Measurements from ENCODE around the gene ELOVL2. TPM values are rescaled to one million over a fixed set of nuclear protein-coding genes. Genes with fewer than 3 reads are reported as not detected.

The ELOVL2 gene
- total and polyA plus RNA-seq, 8 donors, result 0.23 to 1.8 TPM; not detected in 6

DNA sequence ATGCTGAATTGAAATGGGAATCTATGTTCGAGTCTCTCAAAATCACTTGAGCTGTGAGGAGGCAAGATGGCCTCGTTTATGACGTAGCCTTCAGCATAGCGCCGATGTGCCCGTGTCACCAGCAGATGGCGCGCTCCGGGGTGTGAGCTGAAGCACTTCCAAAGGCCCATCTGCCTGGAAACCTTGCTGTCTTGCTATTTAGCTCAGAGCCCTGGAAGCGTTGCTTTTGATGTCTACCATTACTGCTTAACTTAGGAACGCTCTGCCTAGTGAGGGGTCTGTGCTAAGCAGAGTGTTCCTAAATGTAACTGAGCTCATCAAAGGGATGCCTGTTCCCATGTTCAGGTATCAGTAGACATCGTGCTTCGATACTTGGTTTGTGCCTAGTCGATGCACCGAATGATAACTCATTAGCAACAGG lies 89.5 kb downstream of the ELOVL2 start:
- Histone ChIP-seq H3K27me3 (no peaks in the 10 kb centered on the region), H3K27ac (no peak overlapping the region), H3K36me3 (no peaks in the 10 kb centered on the region), H3K4me1 (peaks cover 0 to 3% (median 0%) of the 10 kb centered on the region in 4 donors), H3K4me3 (no peak overlapping the region), H3K9me3 (no peaks in the 10 kb centered on the region)
- WGBS, 5 donors, result 30 to 43% (median 35%) methylated on average over 15 of the region's 15 CpGs
- intact Hi-C loops (cut with DNase I; ENCODE audit: low total_unique reads), result loop anchor here (5.0 kb wide), 1 partner anchor 113 kb away; no protein-coding TSS in a partner anchor
- DNase-seq, result peak; percentile 75 to 85
- TF ChIP-seq, protein P1, sequence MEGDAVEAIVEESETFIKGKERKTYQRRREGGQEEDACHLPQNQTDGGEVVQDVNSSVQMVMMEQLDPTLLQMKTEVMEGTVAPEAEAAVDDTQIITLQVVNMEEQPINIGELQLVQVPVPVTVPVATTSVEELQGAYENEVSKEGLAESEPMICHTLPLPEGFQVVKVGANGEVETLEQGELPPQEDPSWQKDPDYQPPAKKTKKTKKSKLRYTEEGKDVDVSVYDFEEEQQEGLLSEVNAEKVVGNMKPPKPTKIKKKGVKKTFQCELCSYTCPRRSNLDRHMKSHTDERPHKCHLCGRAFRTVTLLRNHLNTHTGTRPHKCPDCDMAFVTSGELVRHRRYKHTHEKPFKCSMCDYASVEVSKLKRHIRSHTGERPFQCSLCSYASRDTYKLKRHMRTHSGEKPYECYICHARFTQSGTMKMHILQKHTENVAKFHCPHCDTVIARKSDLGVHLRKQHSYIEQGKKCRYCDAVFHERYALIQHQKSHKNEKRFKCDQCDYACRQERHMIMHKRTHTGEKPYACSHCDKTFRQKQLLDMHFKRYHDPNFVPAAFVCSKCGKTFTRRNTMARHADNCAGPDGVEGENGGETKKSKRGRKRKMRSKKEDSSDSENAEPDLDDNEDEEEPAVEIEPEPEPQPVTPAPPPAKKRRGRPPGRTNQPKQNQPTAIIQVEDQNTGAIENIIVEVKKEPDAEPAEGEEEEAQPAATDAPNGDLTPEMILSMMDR (IDR thresholded peaks at IDR 0.05), result peak in 5 of 7 experiments; percentile 46 to 65 (median 56)
- no peak for TF ChIP-seq POLR2A (IDR thresholded peaks at IDR 0.05)
- no peak for TF ChIP-seq EP300 (IDR thresholded peaks at IDR 0.05)
- TF ChIP-seq POLR2AphosphoS5 (IDR thresholded peaks at IDR 0.05), result peak in 1 of 3 donors; percentile 18

DNA sequence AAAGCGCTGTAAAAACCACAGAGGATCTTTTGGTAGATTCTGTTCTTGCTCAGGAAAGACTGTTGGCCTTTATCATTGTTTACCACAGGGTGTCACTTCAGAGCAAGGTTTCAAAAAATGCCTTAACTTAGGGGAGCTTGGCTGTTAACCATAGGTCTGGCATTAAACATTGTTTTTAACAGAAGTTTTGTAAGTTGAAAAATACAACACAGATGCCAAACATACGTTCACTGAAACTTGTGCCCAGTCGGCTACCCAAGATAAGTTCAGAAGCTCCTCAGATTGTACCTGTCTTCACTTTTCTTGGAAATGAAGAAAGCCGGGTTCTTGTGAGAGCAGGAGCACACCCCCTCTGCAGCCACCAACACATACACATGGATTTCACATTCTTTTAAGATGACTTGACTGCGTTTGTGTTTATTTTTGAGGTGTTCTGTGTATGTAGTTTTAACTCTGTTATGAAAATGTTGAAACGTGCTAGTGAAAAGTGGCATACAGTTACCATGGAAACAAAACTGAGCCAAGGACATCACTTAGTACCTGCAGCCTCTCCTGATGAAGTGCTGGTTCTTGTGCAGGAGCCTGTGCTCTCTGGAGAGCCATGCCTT lies 92.3 kb downstream of the ELOVL2 start:
- H3K36me3 ChIP-seq, result no peaks in the 10 kb centered on the region
- DNase-seq, result peak in 1 of 2 donors; percentile 73
- TF ChIP-seq POLR2AphosphoS5 (IDR thresholded peaks at IDR 0.05), result no peak
- TF ChIP-seq POLR2A (IDR thresholded peaks at IDR 0.05), result no peak
- TF ChIP-seq, protein P1 (IDR thresholded peaks at IDR 0.05), result peak in 3 of 7 experiments; percentile 8 to 18 (median 16)
- no peak for TF ChIP-seq EP300 (IDR thresholded peaks at IDR 0.05)
- intact Hi-C loops (cut with DNase I; ENCODE audit: low total_unique reads), result loop anchor here (5.0 kb wide), 1 partner anchor 116 kb away; no protein-coding TSS in a partner anchor
- H3K27ac ChIP-seq, result no peak overlapping the region
- H3K4me1 ChIP-seq, result peaks cover 0 to 3% (median 0%) of the 10 kb centered on the region in 4 donors
- H3K4me3 ChIP-seq, result no peak overlapping the region
- 14 to 25% (median 21%) methylated on average over 6 of the region's 6 CpGs for WGBS, 5 donors
- no peaks in the 10 kb centered on the region for H3K27me3 ChIP-seq
- no peaks in the 10 kb centered on the region for H3K9me3 ChIP-seq

DNA sequence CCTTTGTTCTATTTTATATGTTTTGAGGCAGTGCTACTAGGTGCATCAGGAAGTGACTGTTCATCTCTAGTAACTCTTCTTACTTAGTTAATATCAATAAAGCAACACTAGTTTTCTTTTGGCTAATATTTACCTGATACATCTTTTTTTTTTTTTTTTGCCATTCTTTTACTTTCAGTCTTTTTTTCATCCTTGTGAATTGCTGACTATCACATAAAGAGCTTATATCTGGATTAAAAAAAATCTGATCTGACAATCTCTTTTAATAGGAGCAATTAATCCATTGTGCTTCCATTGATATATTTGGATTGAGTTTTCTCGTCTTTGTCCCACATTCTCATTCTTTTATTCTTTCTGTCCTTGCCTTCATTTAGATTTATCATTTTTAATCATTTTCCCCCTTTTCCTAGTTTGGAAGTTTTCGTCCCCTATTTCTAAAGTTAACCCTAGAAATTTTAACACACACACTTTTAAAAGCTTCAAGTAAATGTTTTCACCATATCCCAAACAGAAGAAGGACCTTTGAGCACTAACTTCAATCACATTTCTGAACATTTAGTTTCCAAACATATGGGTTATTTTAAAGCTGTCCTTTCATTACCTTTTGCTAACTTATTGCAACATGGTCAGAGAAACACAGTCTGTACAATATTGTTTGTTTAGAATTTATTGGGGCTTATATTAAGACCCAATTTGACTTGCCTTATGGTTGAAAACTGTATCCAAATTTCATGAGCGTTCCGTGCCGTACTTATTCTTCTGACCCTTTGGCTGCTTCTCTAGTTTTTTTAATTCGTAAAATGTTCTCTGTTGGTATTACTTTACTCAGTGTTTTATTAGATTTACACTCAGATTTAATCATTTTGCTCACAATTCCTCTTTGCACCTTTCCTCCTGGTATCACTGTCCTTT lies 94.3 kb downstream of the ELOVL2 start:
- intact Hi-C loops (cut with DNase I; ENCODE audit: low total_unique reads), result loop anchor here (5.0 kb wide), 1 partner anchor 117 kb away; no protein-coding TSS in a partner anchor
- Histone ChIP-seq H3K9me3 (no peaks in the 10 kb centered on the region), H3K27ac (no peak overlapping the region)

DNA sequence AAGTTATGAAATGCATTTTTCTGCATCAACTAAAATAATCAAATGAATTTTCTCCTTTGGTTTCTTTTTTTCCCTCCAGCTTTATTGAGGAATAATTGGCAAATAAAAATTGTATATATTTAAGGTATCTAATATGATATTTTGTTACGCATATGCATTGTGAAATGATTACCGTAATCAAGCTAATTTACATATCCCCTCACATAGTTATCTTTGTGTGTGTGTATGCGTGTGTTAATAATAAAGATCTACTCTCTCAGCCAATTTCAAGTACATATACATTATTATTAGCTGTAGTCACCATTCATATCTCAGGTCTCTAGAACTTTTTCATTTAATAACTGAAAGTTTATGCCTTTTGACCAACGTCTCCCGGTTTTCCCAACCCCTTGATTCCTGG lies 96.1 kb downstream of the ELOVL2 start:
- no peak overlapping the region for H3K27ac ChIP-seq
- no peak overlapping the region for H3K4me3 ChIP-seq
- WGBS, 5 donors, result 86 to 95% (median 94%) methylated on average over 5 of the region's 5 CpGs
- H3K36me3 ChIP-seq, result no peaks in the 10 kb centered on the region
- peaks cover 0 to 3% (median 0%) of the 10 kb centered on the region in 4 donors for H3K4me1 ChIP-seq
- intact Hi-C loops (cut with DNase I; ENCODE audit: low total_unique reads), result no loop called here
- no peak for DNase-seq
- TF ChIP-seq, protein P1 (IDR thresholded peaks at IDR 0.05), result no peak
- TF ChIP-seq POLR2AphosphoS5 (IDR thresholded peaks at IDR 0.05), result no peak
- TF ChIP-seq EP300 (IDR thresholded peaks at IDR 0.05), result no peak
- TF ChIP-seq POLR2A (IDR thresholded peaks at IDR 0.05), result no peak
- H3K9me3 ChIP-seq, result no peaks in the 10 kb centered on the region
- H3K27me3 ChIP-seq, result no peaks in the 10 kb centered on the region

More for the DNA sequence above, 94.3 kb downstream of the ELOVL2 start:
- H3K4me3 ChIP-seq, result no peak overlapping the region
- H3K4me1 ChIP-seq, result peaks cover 0 to 3% (median 0%) of the 10 kb centered on the region in 4 donors
- no peaks in the 10 kb centered on the region for H3K27me3 ChIP-seq
- WGBS, 5 donors, result 74 to 87% (median 81%) methylated on average over 6 of the region's 6 CpGs
- TF ChIP-seq EP300 (IDR thresholded peaks at IDR 0.05), result no peak
- TF ChIP-seq POLR2AphosphoS5 (IDR thresholded peaks at IDR 0.05), result no peak
- TF ChIP-seq, protein P1 (IDR thresholded peaks at IDR 0.05), result no peak
- TF ChIP-seq POLR2A (IDR thresholded peaks at IDR 0.05), result no peak
- no peaks in the 10 kb centered on the region for H3K36me3 ChIP-seq
- no peak for DNase-seq

Measured in stomach (tissue), 9 donors.